Neural progenitor cell (in vitro differentiated cells): ENCODE measurements around the gene GJB3.

Experiments used
- EZH2 ChIP-seq: fragments of 200-600 bp; sonication (generic); IDR thresholded peaks from 2 replicates; pipeline ENCODE4 v1.6.1; 2017; ENCODE audit warnings: antibody characterized with exemption, mild to moderate bottlenecking, moderate library complexity
- EZH2phosphoT487 ChIP-seq: fragments of 200-600 bp; sonication (generic); IDR thresholded peaks from 2 replicates; pipeline ENCODE4 v1.6.1; 2017; ENCODE audit warnings: antibody characterized with exemption
- TF ChIP-seq, protein P1 (sequence below): fragments of 200-600 bp; sonication (generic); IDR thresholded peaks from 2 replicates; pipeline ENCODE4 v1.5.1; 2017; ENCODE audit warnings: antibody characterized with exemption, mild to moderate bottlenecking

DNA sequence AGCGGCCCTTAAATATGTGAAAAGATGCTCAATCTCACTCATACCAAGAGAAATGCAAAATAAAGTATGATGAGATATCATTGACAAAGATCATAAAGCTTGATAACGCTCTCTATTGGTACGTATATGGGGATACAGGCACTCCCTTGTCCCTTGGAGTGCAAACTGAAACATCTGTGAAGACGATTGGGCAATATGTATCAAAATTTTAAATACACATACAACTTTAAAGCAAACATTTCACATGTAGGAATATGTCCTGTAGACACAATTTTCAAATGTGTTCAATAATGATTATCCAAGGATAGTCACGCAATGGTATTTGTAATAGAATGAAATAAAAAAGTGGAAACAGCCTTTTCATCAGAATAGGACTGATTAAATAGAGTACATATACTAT is 2.0 kb upstream of the GJB3 start:
- TF ChIP-seq, protein P1, sequence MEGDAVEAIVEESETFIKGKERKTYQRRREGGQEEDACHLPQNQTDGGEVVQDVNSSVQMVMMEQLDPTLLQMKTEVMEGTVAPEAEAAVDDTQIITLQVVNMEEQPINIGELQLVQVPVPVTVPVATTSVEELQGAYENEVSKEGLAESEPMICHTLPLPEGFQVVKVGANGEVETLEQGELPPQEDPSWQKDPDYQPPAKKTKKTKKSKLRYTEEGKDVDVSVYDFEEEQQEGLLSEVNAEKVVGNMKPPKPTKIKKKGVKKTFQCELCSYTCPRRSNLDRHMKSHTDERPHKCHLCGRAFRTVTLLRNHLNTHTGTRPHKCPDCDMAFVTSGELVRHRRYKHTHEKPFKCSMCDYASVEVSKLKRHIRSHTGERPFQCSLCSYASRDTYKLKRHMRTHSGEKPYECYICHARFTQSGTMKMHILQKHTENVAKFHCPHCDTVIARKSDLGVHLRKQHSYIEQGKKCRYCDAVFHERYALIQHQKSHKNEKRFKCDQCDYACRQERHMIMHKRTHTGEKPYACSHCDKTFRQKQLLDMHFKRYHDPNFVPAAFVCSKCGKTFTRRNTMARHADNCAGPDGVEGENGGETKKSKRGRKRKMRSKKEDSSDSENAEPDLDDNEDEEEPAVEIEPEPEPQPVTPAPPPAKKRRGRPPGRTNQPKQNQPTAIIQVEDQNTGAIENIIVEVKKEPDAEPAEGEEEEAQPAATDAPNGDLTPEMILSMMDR: no peak
- TF ChIP-seq EZH2 (no peak), EZH2phosphoT487 (no peak)
